HG03575 (cell line): ENCODE results near the gene TENM3.

Source experiments
- ATAC-seq: cut with Tn5 transposase; IDR thresholded peaks from one replicate; pipeline ENCODE4 v1.9.1; 2021; ENCODE audit not compliant: unreplicated experiment, insufficient number of reproducible peaks, low FRiP score; ENCODE audit errors: extremely low read depth

TENM3 gene

DNA sequence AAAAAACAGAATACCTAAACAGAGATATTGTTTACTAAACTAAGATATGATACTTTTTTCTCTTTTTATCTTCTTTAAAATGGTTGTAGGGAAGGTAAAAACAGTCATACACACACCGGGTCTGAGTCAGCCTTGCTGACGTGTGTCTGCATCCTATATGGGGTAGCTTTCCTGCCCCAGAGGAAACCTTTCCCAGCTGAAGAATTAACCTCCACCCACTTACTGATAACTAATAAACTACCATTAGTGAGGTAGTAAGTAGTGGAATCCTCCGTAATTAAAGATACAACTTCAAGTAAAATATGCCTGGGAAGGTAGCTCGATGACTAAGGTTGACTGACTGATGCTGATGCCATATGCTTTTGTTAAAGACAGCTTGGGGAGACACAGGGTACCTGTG is 361.8 kb downstream of the TENM3 start:
- no peak for ATAC-seq

DNA sequence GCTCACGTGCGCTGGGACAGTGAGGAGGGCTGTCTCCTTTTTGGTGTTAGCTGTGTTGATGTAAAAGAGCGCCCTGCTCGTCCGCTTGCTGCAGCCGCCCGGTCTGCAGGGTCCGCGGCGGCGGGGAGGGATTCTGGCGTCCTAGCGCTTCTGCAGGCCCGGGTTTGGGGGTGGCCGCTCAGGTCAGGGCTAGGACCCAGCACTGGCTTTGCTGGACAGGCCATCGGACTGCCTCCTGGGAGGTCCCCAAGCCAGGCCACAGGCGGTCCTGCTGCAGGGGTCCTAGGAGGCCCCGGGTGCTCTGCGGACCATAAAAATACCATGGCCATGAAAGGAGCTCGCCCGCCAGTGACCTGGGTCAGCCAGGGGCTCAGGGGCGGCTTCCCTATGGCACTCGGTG is 365.3 kb downstream of the TENM3 start:
- no peak for ATAC-seq

DNA sequence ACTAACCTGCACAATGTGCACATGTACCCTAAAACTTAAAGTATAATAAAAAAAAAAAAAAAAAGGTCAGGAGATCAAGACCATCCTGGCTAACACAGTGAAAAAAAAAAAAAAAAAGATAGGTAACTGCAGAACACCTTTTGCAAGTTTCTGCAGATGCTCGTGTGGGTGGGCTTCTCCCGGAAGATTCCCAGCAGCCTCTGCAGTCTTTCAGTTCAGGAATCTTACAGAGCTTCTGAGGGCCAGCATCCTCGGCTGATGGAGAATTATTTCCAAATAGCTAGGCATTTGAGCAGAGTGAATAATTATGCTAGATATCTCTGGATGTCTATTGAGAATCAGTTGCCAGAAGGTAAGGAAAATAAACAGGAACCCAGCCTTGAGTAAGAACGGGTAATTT is 373.3 kb downstream of the TENM3 start:
- no peak for ATAC-seq

DNA sequence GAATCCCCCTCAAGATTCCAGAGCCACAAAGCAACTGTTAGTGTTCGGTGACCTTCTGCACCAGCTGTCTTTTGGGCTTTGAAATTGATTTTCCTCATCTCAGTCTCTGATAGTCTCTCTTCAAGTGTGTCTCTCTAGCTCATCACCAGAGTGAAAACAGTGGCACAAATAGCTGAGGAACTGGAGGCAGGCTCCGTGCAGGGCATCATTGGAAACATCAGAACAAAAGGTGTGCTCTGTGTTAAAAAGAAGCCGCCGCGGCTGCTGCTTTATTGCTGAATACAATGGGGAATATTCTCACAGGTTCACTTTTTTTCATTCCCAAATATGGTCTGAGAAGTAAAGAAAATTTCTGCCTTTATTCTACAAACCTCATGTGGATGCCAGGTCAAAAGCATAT is 376.5 kb downstream of the TENM3 start:
- ATAC-seq, result no peak

DNA sequence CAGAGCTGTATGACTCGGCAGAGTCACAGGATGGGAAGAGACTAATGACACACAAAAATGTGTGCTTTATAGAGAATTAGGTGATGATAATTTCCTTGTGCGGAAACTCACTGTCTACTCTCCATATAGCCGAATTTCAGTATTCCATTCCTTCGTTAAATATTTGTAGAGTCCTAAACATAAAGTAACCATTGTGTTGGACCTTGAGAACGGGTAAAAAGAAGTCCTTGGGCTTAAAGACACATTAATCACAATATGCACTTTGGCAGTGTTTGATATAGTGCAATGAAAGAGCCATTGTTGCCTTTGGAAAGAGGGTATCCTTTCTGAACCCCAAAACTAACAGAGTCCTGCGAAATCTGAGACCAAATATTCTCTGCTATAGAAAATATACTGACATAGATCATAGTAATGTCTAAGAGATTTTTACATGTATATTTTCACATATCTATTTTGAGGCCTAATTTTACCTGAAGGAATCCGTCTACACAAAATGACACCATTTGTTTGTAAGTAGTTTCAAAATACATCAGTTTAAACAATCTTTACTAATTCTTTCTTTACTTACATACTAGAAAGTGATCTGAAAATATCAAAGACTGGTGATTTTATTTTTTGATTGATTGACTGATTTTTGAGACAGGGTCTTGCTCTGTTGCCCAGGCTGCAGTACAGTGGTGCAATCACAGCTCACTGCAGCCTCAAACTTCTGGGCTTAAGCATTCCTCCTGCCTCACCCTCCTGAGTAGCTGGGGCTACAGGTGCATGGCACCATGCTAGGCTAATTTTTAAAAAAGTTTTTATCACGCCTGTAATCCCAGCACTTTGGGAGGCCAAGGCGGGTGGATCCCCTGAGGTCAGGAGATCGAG is 377.1 kb downstream of the TENM3 start:
- ATAC-seq, result no peak

DNA sequence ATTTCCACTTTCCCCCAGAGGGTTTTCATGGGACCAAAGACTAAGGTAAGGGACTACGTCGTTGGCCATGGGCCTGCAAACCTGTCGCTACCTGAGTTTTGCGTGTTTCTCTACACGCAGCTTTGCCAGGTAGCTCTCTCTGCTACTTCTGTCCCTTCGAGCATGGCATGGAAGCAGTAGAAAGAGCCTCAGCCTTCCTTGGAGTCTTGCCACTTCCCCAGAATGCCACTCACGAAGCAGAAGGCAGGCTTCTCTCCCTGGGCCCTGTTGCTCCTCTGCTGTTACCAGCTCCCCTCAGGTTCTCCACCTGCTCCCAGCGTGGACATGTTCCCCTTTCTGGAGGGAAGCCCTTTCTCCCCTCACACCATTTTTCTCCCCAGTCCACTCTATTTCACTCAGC is 381.1 kb downstream of the TENM3 start:
- no peak for ATAC-seq

DNA sequence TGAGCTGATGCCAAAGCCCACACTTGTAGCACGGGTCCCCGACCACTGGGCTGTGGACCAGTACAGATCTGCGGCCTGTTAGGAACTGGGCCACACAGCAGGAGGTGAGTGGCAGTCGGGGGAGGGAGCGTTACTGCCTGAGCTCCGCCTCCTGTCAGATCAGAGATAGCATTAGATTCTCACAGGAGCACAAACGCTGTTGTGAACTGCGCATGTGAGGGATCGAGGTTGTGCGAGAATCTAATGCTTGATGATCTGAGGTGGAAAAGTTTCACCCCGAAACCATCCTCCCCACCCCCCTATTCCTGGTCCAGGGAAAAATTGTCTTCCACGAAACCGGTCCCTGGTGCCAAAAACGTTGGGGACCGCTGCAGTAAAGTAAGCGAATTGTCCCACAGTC is 382.0 kb downstream of the TENM3 start:
- ATAC-seq, result no peak

DNA sequence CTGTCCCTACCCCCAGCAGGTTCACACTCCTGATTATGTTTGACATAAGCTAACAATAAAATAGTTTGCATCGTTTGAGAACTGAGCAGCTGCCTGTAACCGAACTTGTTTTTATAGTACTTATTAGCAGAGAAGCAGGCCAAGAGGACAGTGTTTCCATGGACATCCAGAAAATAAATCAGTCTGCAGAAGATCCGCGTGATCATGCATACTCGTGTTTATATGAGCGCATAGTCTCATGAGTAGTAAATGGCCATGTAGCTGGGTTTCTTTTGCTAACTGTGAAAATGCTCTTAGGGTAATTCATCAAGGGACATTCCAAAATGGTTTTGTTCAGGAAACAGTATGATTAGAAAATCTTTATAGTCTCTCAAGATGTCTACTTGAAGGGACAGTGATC is 384.8 kb downstream of the TENM3 start:
- ATAC-seq, result no peak

DNA sequence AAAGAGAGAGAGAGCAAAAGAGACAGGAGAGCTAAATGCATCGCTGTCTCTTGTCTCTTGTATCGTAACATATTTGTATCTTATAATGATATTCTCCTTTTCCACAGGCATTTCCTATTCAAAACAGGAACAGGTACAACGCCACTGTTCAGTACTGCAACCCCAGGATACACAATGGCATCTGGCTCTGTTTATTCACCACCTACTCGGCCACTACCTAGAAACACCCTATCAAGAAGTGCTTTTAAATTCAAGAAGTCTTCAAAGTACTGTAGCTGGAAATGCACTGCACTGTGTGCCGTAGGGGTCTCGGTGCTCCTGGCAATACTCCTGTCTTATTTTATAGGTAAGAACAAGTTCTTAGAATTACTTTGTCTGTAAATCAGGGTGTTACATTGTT is 385.3 kb downstream of the TENM3 start:
- ATAC-seq, result no peak

DNA sequence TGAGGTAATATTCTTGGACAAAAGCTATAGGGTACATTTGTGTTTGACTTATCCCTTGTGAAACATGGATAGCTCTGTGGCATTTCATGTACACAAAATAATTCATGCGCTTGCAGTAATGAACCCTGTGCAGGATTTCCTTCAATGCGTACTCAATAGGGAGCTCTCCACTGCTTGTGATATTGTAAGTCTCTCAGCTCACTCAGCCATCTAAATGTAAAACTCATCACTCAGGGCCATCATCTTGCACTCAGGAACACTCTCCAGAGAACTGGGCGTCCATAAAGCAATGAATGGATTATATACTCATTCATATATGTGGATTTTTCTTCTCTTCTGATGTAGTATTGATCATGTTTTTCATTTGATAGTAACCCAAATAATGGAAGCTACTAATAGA is 385.9 kb downstream of the TENM3 start:
- ATAC-seq, result no peak

DNA sequence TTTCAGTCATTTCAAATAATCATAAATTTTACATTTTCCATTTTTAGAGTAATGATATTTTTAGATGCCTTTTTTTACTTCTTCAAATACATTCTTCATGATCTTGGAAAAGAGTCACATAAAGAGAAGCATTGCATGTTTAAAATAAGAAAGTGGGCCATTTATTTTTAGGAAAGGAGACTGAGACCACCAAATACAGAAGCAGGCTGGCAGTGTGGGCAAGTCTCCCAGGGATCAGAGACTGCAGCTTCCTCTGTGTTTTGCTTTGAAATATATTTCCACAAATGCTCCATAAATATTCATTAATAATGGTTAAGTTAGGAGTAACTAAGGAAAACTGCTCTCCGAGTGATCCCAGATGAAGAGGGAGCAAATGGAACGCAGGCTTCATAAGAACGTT is 397.3 kb downstream of the TENM3 start:
- no peak for ATAC-seq

DNA sequence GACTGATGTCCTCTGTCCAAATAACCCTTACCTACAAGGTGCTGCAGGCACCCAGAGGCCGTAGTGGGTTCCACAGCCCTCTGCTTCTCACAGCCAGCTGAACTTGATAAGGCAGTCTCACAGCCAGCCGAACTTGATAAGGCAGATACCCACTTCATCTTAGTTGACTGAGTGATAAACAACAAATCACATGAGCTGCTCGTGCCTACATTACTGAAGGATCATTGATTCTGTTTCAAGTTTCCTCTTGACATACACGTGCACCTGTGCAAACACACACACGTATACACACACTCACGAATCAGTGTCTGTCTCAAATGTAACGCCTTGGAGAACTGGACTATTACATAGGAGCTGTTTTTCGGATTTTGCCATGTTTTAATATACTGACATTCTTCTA is 397.7 kb downstream of the TENM3 start:
- no peak for ATAC-seq

DNA sequence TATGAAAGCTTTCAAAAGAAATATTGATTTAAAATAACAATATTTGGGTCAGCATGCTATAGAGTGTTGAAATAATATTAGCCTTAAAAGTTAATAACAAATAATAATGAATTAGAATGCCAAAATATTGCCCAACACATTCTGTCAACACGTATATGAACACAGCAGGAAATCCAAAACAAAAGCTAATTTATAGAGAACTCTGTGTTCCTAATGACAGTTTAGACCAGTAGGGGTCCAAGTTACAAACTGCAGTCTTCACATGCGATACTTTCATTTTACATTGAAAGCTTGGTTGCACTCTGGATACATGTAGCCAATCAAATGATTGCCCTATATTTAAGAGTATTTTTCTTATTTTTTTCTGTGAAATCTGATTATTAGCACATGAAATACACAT is 399.6 kb downstream of the TENM3 start:
- ATAC-seq, result no peak

DNA sequence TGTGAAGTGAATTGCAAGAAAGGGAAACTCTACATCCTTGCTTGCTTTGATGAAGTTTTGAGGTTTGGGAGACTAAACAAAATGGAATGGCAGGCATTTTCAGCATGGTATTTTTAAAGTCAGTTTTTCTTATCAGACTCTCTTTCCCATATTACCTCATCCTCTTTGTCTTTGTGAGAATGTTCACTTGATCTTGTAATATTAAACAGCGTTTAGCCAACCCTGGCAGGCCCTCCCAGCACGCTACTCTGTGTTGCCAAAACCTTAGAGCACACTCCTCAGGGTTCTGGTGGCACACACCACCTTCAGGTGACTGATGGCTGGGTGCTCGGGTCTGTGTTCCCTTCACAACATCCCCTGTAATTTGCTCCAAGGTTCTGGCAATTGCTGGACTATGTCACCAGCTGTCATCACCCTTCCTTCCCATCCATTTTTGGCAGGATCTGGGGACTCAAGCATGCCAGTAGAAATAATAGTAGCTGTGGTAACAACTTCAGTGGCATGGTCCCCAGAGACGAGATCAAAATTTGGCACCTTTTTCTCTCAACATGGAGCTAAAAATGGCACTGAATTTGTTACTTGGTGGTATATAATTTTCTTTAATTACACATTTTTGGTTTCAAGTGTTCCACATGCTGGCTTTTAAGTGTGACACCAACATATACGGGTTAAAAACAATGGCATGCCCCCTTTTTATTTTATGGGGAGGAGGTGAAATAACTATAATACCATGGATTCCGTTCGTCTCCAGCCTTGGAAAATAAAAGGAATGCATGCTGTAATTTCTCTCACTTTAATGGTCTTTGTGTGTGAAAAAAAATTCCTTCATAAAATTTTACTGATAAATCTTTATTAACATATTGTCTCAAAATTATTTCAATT is 400.8 kb downstream of the TENM3 start:
- ATAC-seq, result no peak

DNA sequence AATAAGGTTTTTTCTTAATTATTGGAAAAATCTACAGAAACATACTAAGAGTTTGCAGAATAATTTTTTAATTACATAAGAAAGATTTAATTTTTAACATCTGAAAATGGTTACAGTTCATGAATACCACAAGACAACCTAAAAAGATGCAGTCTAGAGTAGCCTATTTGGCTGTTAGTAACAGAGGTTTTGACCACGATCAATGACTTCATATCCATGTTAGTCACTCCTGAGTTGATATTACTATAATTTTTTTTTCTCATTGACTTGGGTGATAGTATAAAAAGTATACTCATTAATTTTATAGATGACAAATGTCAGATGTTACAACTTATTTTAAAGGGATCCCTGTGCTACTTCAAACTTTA is 401.5 kb downstream of the TENM3 start:
- no peak for ATAC-seq

DNA sequence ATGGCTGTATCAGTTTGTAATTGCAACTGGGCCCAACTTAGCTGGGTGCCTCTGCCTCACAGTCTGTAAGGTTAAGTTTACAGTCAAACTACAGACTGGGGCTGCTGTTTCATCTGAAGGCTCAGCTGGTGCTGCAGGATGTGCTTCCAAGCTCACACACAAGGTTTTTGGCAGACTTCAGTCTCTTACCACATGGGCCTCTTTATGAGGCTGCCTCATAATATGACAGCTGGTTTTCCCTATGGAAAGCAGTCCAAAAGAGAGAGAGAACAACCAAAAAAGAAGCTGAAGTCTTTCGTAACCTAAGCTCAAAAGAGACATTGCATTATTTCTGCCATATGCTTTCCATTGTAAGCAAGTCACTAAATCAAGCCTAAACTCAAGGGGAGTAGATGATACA is 402.3 kb downstream of the TENM3 start:
- no peak for ATAC-seq

DNA sequence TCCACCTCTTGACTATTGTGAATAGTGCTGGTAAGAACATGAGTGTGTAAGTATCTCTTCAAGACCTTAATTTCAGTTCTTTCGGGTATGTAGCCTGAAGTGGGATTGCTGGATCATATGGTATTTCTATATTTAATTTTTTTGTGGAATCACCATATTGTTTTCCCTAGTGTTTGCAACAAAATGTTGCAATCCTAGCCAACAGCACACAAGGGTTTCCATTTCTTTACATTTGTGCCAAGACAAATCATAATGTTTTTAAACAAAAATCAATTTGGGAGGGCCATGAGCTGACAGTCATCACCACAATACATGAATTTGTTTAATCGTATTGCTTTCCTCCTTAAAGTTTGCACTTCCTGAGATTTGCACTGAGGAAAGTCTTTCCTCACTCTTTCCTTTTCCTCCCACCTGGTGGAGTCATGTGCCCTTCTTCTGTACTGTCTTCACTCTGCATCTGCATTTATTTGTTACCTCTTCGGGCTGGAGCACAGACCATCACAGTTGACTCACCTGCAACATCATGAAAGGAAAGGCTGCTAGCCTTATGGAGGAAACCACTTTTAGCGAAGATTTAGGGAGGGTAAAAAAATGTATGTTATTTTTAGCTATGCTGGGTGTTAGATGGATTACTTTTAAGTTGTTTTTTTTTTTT is 404.6 kb downstream of the TENM3 start:
- no peak for ATAC-seq

DNA sequence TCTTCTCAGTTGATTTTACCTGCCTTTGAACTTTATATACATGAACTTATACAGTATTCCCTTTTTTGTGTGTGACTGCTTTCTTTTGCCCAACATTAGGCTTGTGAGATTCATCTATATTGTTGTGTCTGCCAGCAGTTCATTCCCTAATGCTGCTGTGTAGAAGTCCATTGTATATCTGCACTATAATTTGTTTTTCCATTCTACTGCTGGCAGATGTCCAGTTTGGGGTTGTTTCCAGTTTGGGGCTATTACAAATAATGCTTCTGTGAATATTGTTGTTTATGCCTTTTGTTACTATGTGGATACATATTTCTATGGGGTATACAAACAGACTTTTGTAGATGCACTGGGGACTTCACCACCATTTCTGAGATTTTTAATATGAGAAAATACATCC is 405.6 kb downstream of the TENM3 start:
- no peak for ATAC-seq

DNA sequence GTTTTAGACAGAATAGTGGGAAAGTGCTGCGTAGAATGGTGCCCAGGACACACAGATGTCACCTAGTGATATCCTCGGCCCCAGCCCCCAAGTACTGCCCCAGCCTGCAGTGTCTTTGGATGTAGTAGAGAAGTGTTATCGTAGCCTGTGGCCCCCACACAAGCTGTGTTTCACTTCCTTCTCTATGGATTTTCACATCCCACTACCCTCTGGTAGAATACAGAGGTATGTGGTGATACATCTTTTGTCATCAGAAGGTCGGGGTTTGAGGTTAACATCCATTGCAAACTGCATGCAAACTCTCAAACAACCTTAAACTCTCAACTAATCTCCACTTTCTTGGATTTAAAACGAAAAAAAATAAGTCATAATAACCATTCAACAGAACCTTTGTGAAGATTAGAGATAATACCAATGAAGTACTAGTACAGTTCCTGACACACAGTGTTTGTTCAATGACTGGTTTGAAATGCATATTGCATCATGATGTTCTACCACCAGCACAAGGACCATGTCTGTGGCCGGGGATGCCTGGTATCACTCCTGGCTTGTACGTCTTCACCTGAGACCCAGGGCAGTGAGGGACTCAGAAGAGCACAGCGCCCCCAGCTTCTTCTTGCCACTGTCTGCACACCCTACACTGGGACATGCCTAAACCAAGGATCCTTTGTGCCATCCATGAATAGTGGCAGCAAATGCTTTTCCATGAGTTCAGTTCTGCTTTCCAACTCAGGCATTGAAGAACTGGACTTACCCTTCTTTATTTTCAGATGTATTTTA is 406.7 kb downstream of the TENM3 start:
- ATAC-seq, result no peak
